ENCODE measurements around the gene PDIA5. TPM values are rescaled to one million over a fixed set of nuclear protein-coding genes. Genes with fewer than 3 reads are reported as not detected.
A peak's percentile ranks its signal among the peaks of the same experiment; 100 is the strongest.

The PDIA5 gene
- total RNA-seq, 6 donors from 2014 or later = 25.1 to 38.8 (median 32.9) TPM

GRCh38 chr3:123085932-123086627 lies 19.3 kb downstream of the PDIA5 start:
- no peaks in the 10 kb centered on the region for H3K27me3 ChIP-seq
- no peaks in the 10 kb centered on the region for H3K9me3 ChIP-seq
- H3K36me3 ChIP-seq = peaks cover 0 to under 1% (median 0%) of the 10 kb centered on the region in 4 donors
- H3K27ac ChIP-seq = peak overlapping the region in 1 of 4 donors; percentile 56
- no peak for DNase-seq
- no peak overlapping the region for H3K4me3 ChIP-seq
- peaks cover 51 to 70% (median 67%) of the 10 kb centered on the region in 4 donors for H3K4me1 ChIP-seq
- no peak for ATAC-seq (ENCODE audit: low FRiP score in 2 of 2)
- 79 to 84% methylated on average over 5 of the region's 5 CpGs for WGBS, 2 donors
- TF ChIP-seq POLR2A (IDR thresholded peaks at IDR 0.05) (no peak), EP300 (IDR thresholded peaks at IDR 0.05) (no peak), POLR2AphosphoS5 (IDR thresholded peaks at IDR 0.05) (no peak)
- TF ChIP-seq, protein P1, sequence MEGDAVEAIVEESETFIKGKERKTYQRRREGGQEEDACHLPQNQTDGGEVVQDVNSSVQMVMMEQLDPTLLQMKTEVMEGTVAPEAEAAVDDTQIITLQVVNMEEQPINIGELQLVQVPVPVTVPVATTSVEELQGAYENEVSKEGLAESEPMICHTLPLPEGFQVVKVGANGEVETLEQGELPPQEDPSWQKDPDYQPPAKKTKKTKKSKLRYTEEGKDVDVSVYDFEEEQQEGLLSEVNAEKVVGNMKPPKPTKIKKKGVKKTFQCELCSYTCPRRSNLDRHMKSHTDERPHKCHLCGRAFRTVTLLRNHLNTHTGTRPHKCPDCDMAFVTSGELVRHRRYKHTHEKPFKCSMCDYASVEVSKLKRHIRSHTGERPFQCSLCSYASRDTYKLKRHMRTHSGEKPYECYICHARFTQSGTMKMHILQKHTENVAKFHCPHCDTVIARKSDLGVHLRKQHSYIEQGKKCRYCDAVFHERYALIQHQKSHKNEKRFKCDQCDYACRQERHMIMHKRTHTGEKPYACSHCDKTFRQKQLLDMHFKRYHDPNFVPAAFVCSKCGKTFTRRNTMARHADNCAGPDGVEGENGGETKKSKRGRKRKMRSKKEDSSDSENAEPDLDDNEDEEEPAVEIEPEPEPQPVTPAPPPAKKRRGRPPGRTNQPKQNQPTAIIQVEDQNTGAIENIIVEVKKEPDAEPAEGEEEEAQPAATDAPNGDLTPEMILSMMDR (IDR thresholded peaks at IDR 0.05) = no peak

GRCh38 chr3:123088387-123088786 lies 21.6 kb downstream of the PDIA5 start:
- peaks cover 0 to 19% (median 5%) of the 10 kb centered on the region in 4 donors for H3K36me3 ChIP-seq
- TF ChIP-seq, protein P1 (IDR thresholded peaks at IDR 0.05) = no peak
- TF ChIP-seq POLR2AphosphoS5 (IDR thresholded peaks at IDR 0.05) = no peak
- no peak for TF ChIP-seq POLR2A (IDR thresholded peaks at IDR 0.05)
- TF ChIP-seq EP300 (IDR thresholded peaks at IDR 0.05) = no peak
- ATAC-seq (ENCODE audit: low FRiP score in 2 of 2) (no peak), DNase-seq (no peak)
- no peak overlapping the region for H3K4me3 ChIP-seq
- H3K9me3 ChIP-seq = no peaks in the 10 kb centered on the region
- no peaks in the 10 kb centered on the region for H3K27me3 ChIP-seq
- peaks cover 31 to 51% (median 47%) of the 10 kb centered on the region in 4 donors for H3K4me1 ChIP-seq
- 82 to 91% methylated on average over 2 of the region's 2 CpGs for WGBS, 2 donors
- no peak overlapping the region for H3K27ac ChIP-seq

DNA sequence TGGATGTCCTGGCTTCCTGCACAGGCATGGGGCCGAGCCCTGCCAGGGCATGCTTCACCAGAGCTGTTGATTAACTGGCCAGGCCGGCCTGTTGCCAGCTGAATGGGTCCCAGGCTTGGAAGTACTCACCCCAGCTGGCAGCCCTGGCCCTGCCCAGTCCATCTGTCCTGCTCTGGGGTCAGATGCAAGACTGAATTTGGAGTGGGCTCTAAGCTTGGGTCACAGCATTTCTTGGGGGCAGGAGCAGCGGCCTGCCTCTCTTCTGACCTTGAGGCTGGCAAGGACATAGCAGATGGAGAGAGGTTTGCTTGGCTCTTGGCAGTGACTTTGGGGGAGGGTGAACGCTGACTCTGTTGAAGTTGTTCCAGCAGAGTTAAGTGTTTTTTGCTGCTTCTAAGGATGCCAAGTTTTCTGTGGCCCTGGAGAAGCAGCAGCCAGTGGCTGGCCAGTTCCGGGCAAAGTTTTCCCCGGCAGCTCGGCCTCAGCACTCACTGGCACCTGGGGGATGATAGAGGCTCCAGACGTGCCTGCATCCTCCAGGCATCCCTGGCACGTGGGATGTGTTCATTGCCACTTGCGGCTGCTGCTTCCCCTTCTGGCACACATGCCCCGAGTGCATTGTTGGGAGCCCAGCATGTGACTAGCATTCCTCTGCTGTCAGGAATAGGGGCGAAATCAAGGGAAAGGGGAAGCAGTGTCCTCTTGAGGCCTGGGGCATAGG lies 22.9 kb downstream of the PDIA5 start:
- H3K36me3 ChIP-seq = peaks cover 0 to 28% (median 9%) of the 10 kb centered on the region in 4 donors
- no peaks in the 10 kb centered on the region for H3K9me3 ChIP-seq
- ATAC-seq (ENCODE audit: low FRiP score in 2 of 2) (peak; percentile 20 to 78), DNase-seq (peak; percentile 62 to 78)
- WGBS, 2 donors = 68% methylated on average over 11 of the region's 12 CpGs; no CpG with 5 or more reads in 1 of the 2 donors
- H3K4me3 ChIP-seq = no peak overlapping the region
- H3K27ac ChIP-seq = peak overlapping the region; percentile 5 to 59 (median 34)
- no peaks in the 10 kb centered on the region for H3K27me3 ChIP-seq
- TF ChIP-seq EP300 (IDR thresholded peaks at IDR 0.05) (no peak), POLR2AphosphoS5 (IDR thresholded peaks at IDR 0.05) (no peak), POLR2A (IDR thresholded peaks at IDR 0.05) (no peak)
- TF ChIP-seq, protein P1 (IDR thresholded peaks at IDR 0.05) = no peak
- H3K4me1 ChIP-seq = peaks cover 17 to 37% (median 33%) of the 10 kb centered on the region in 4 donors

DNA sequence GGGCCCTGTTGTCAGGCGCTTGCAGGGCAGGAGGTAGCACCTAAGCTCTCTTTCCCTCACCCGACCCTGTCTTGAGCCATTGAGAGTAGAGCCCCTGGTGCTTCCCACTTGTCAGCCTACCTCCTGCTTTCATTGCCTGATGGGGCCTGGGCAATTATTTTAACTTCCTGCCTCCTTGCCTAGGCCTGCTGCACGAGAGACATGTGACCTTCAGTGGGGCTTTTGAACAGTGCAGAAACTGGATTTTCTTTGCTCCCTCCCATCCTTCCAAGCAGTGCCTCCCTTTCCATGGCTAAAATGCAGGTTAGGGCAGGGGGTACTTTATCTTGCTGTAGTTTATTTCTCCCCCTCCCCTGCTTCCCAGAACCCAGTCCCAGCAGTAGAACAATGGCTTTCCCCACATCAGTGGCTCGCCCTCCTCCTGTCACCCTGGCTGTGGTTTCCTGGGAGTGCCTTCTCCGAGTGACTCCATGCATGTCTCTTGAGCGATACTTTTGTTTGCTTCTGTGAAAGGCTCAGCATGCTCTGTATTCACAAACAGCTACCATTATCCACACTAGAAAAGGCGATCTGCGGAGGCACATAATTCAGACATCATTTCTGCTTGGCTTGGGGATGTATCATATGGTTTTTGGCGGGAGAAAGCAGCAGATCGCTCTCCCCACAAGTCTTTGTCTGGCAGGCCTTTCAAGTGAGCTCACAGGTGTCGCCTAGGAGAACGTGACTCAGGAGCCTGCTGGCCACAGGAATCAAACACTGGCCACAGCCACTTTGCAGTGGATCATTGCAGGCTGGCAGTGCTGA lies 24.1 kb downstream of the PDIA5 start:
- Histone ChIP-seq H3K4me1 (peaks cover 13 to 29% (median 24%) of the 10 kb centered on the region in 4 donors), H3K27ac (peak overlapping the region in 3 of 4 donors; percentile 5 to 59 (median 10)), H3K4me3 (no peak overlapping the region), H3K27me3 (no peaks in the 10 kb centered on the region), H3K9me3 (no peaks in the 10 kb centered on the region), H3K36me3 (peaks cover 0 to 28% (median 11%) of the 10 kb centered on the region in 4 donors)
- WGBS, 2 donors = 76 to 83% methylated on average over 12 of the region's 12 CpGs
- no peak for TF ChIP-seq POLR2A (IDR thresholded peaks at IDR 0.05)
- ATAC-seq (ENCODE audit: low FRiP score in 2 of 2) (no peak), DNase-seq (no peak)

- ATAC-seq (ENCODE audit: low FRiP score in 2 of 2) = no peak
- H3K27me3 ChIP-seq = no peaks in the 10 kb centered on the region
- peaks cover 0 to 28% (median 11%) of the 10 kb centered on the region in 4 donors for H3K36me3 ChIP-seq
- no peak for TF ChIP-seq POLR2AphosphoS5 (IDR thresholded peaks at IDR 0.05)
- no peak for TF ChIP-seq POLR2A (IDR thresholded peaks at IDR 0.05)
- TF ChIP-seq, protein P1 (IDR thresholded peaks at IDR 0.05) = no peak
- no peak for TF ChIP-seq EP300 (IDR thresholded peaks at IDR 0.05)
- no peak overlapping the region for H3K27ac ChIP-seq
- H3K4me3 ChIP-seq = no peak overlapping the region
- H3K9me3 ChIP-seq = no peaks in the 10 kb centered on the region
- DNase-seq = no peak
- 93 to 98% methylated on average over 3 of the region's 3 CpGs for WGBS, 2 donors
- peaks cover 19 to 41% (median 30%) of the 10 kb centered on the region in 4 donors for H3K4me1 ChIP-seq
Measured at GRCh38 chr3:123092243-123092642, 25.4 kb downstream of the PDIA5 start.

Measured in upper lobe of left lung (tissue), 6 donors.